ENCODE measurements around the gene AMN. TPM values are rescaled to one million over a fixed set of nuclear protein-coding genes. Genes with fewer than 3 reads are reported as not detected.

The AMN gene
- total and polyA plus RNA-seq, 2 experiments from 2014 or later = not detected

- 7 to 10% methylated on average over 45 to 64 of the region's 74 CpGs for WGBS, 2 experiments (ENCODE audit: low coverage in 1 of 2, low lambda C conversion rate in 2 of 2, missing lambda C conversion rate in 2 of 2)
- no peak overlapping the region; the same call in 1 of the 2 replicates for H3K4me3 ChIP-seq
- H2AFZ ChIP-seq = no peak overlapping the region
These were observed 7.8 kb downstream of the AMN start for GRCh38 chr14:102930138-102930752.

GRCh38 chr14:102930753-102931579 is 8.5 kb downstream of the AMN start:
- Histone ChIP-seq H3K9me2 (ENCODE audit: insufficient read depth) (no peaks in the 10 kb centered on the region), H4K20me1 (ENCODE audit: insufficient read depth) (no peaks in the 10 kb centered on the region), H3K27ac (no peak overlapping the region), H3K79me2 (ENCODE audit: insufficient read depth) (no peaks in the 10 kb centered on the region), H3K27me3 (replicated peaks; ENCODE audit: insufficient read depth) (peaks cover 11% of the 10 kb centered on the region), H3K36me3 (ENCODE audit: low read depth) (peaks cover 9% of the 10 kb centered on the region; the same call in 1 of the 2 replicates), H3K9me3 (ENCODE audit: low read depth) (no peaks in the 10 kb centered on the region), H3F3A (ENCODE audit: insufficient read depth) (no peaks in the 10 kb centered on the region), H3K9ac (no peak overlapping the region), H3K4me3 (no peak overlapping the region), H2AFZ (no peak overlapping the region), H3K4me2 (ENCODE audit: unreplicated experiment) (no peak overlapping the region), H3K4me1 (ENCODE audit: insufficient read depth) (no peaks in the 10 kb centered on the region)
- no peak for TF ChIP-seq EZH2phosphoT487 (IDR thresholded peaks at IDR 0.05; ENCODE audit: insufficient read depth, low read depth)
- no peak for TF ChIP-seq EZH2 (IDR thresholded peaks at IDR 0.05; ENCODE audit: insufficient read depth, poor library complexity, severe bottlenecking)
- in situ Hi-C loops (cut with MboI) = no loop called here
- peak; percentile 41 for DNase-seq
- WGBS, 2 experiments (ENCODE audit: low coverage in 1 of 2, low lambda C conversion rate in 2 of 2, missing lambda C conversion rate in 2 of 2) = 69% methylated on average over 27 to 34 of the region's 34 CpGs

More at GRCh38 chr14:102930138-102930752, 7.8 kb downstream of the AMN start:
- Histone ChIP-seq H3F3A (ENCODE audit: insufficient read depth) (no peaks in the 10 kb centered on the region), H3K9me3 (ENCODE audit: low read depth) (no peaks in the 10 kb centered on the region), H3K4me2 (ENCODE audit: unreplicated experiment) (peak overlapping the region; percentile 2), H3K27me3 (replicated peaks; ENCODE audit: insufficient read depth) (peaks cover 11% of the 10 kb centered on the region), H3K27ac (no peak overlapping the region), H3K4me1 (ENCODE audit: insufficient read depth) (no peaks in the 10 kb centered on the region), H3K9me2 (ENCODE audit: insufficient read depth) (no peaks in the 10 kb centered on the region), H4K20me1 (ENCODE audit: insufficient read depth) (no peaks in the 10 kb centered on the region), H3K79me2 (ENCODE audit: insufficient read depth) (no peaks in the 10 kb centered on the region), H3K9ac (no peak overlapping the region), H3K36me3 (ENCODE audit: low read depth) (peaks cover 5% of the 10 kb centered on the region; the same call in 1 of the 2 replicates)
- in situ Hi-C loops (cut with MboI) = no loop called here
- no peak for TF ChIP-seq EZH2 (IDR thresholded peaks at IDR 0.05; ENCODE audit: insufficient read depth, poor library complexity, severe bottlenecking)
- no peak for TF ChIP-seq EZH2phosphoT487 (IDR thresholded peaks at IDR 0.05; ENCODE audit: insufficient read depth, low read depth)
- peak; percentile 49 for DNase-seq

GRCh38 chr14:102931580-102932285 is 9.3 kb downstream of the AMN start:
- no peaks in the 10 kb centered on the region for H3K79me2 ChIP-seq (ENCODE audit: insufficient read depth)
- in situ Hi-C loops (cut with MboI) = no loop called here
- no peaks in the 10 kb centered on the region for H3K9me3 ChIP-seq (ENCODE audit: low read depth)
- TF ChIP-seq EZH2phosphoT487 (IDR thresholded peaks at IDR 0.05; ENCODE audit: insufficient read depth, low read depth) = no peak
- TF ChIP-seq EZH2 (IDR thresholded peaks at IDR 0.05; ENCODE audit: insufficient read depth, poor library complexity, severe bottlenecking) = no peak
- no peak overlapping the region for H3K4me2 ChIP-seq (ENCODE audit: unreplicated experiment)
- peaks cover 11% of the 10 kb centered on the region for H3K27me3 ChIP-seq (replicated peaks; ENCODE audit: insufficient read depth)
- WGBS, 2 experiments (ENCODE audit: low coverage in 1 of 2, low lambda C conversion rate in 2 of 2, missing lambda C conversion rate in 2 of 2) = 90 to 91% methylated on average over 12 of the region's 12 CpGs
- no peaks in the 10 kb centered on the region for H4K20me1 ChIP-seq (ENCODE audit: insufficient read depth)
- H3K27ac ChIP-seq = no peak overlapping the region
- no peak overlapping the region for H3K9ac ChIP-seq
- no peak for DNase-seq
- H3F3A ChIP-seq (ENCODE audit: insufficient read depth) = no peaks in the 10 kb centered on the region
- peaks cover 11% of the 10 kb centered on the region; the same call in 1 of the 2 replicates for H3K36me3 ChIP-seq (ENCODE audit: low read depth)
- no peak overlapping the region for H3K4me3 ChIP-seq
- no peaks in the 10 kb centered on the region for H3K9me2 ChIP-seq (ENCODE audit: insufficient read depth)
- no peaks in the 10 kb centered on the region for H3K4me1 ChIP-seq (ENCODE audit: insufficient read depth)
- H2AFZ ChIP-seq = no peak overlapping the region

- H3K27ac ChIP-seq = no peak overlapping the region
- H3K9ac ChIP-seq = no peak overlapping the region
- H3K4me3 ChIP-seq = no peak overlapping the region
- in situ Hi-C loops (cut with MboI) = no loop called here
- no peaks in the 10 kb centered on the region for H3K9me3 ChIP-seq (ENCODE audit: low read depth)
- H4K20me1 ChIP-seq (ENCODE audit: insufficient read depth) = no peaks in the 10 kb centered on the region
- DNase-seq = no peak
- no peaks in the 10 kb centered on the region for H3F3A ChIP-seq (ENCODE audit: insufficient read depth)
- no peak overlapping the region for H2AFZ ChIP-seq
- no peak overlapping the region for H3K4me2 ChIP-seq (ENCODE audit: unreplicated experiment)
- no peaks in the 10 kb centered on the region for H3K79me2 ChIP-seq (ENCODE audit: insufficient read depth)
- peaks cover 11% of the 10 kb centered on the region for H3K27me3 ChIP-seq (replicated peaks; ENCODE audit: insufficient read depth)
- H3K4me1 ChIP-seq (ENCODE audit: insufficient read depth) = no peaks in the 10 kb centered on the region
- 95 to 96% methylated on average over 25 to 26 of the region's 26 CpGs for WGBS, 2 experiments (ENCODE audit: low coverage in 1 of 2, low lambda C conversion rate in 2 of 2, missing lambda C conversion rate in 2 of 2)
- H3K36me3 ChIP-seq (ENCODE audit: low read depth) = peaks cover 11% of the 10 kb centered on the region; the same call in 1 of the 2 replicates
- H3K9me2 ChIP-seq (ENCODE audit: insufficient read depth) = no peaks in the 10 kb centered on the region
- no peak for TF ChIP-seq EZH2 (IDR thresholded peaks at IDR 0.05; ENCODE audit: insufficient read depth, poor library complexity, severe bottlenecking)
- no peak for TF ChIP-seq EZH2phosphoT487 (IDR thresholded peaks at IDR 0.05; ENCODE audit: insufficient read depth, low read depth)
These were observed 10.2 kb downstream of the AMN start for GRCh38 chr14:102932484-102933248.
